MM.1S (cell line): ENCODE results near the gene LURAP1L.

Experiments
- DNase-seq: peaks from one replicate; pipeline ENCODE4 v3.0.0-alpha.2; 2015
- H2AFZ ChIP-seq: fragments of 300-600 bp; sonication (generic); 2 replicates; pipeline ENCODE4 v1.6.0; 2016; ENCODE audit warnings: antibody characterized with exemption, low read length
- H3F3A ChIP-seq: fragments of 300-600 bp; sonication (generic); 2 replicates; pipeline ENCODE4 v1.6.1; 2016; ENCODE audit warnings: mild to moderate bottlenecking, antibody characterized with exemption, low read length, moderate library complexity, mixed read lengths; ENCODE audit not compliant: insufficient read depth
- H3K27ac ChIP-seq: fragments of 300-600 bp; sonication (generic); 2 replicates; pipeline ENCODE4 v1.5.1; 2016; ENCODE audit warnings: mild to moderate bottlenecking, low read length
- H3K27me3 ChIP-seq: fragments of 300-600 bp; sonication (generic); replicated peaks from 2 replicates; pipeline ENCODE4 v1.6.0; 2016; ENCODE audit warnings: low read length; ENCODE audit not compliant: insufficient read depth
- H3K36me3 ChIP-seq: fragments of 300-600 bp; sonication (generic); replicated peaks from 2 replicates; pipeline ENCODE4 v1.6.1; 2016; ENCODE audit warnings: mild to moderate bottlenecking, low read length, mixed read lengths; ENCODE audit not compliant: insufficient read depth
- H3K4me1 ChIP-seq: fragments of 300-600 bp; sonication (generic); 2 replicates; pipeline ENCODE4 v1.6.1; 2016; ENCODE audit warnings: low read length, mixed read lengths
- H3K4me2 ChIP-seq: fragments of 300-600 bp; sonication (generic); 2 replicates; pipeline ENCODE4 v1.6.0; 2016; ENCODE audit warnings: low read depth, low read length
- H3K4me3 ChIP-seq: fragments of 300-600 bp; sonication (generic); 2 replicates; pipeline ENCODE4 v1.5.1; 2016; ENCODE audit warnings: low read length, mixed read lengths
- H3K79me2 ChIP-seq: fragments of 300-600 bp; sonication (generic); 2 replicates; pipeline ENCODE4 v1.6.1; 2016; ENCODE audit warnings: mixed run types, low read length, mixed read lengths
- H3K9ac ChIP-seq: fragments of 300-600 bp; sonication (generic); 2 replicates; pipeline ENCODE4 v1.6.1; 2016; ENCODE audit warnings: low read length, mixed read lengths
- H3K9me2 ChIP-seq: fragments of 300-600 bp; sonication (generic); replicated peaks from 2 replicates; pipeline ENCODE4 v1.6.1; 2016; ENCODE audit warnings: mild to moderate bottlenecking, low read length, mixed read lengths; ENCODE audit not compliant: insufficient read depth
- H3K9me3 ChIP-seq: fragments of 300-600 bp; sonication (generic); replicated peaks from 2 replicates; pipeline ENCODE4 v1.6.1; 2016; ENCODE audit warnings: mild to moderate bottlenecking, low read length, mixed read lengths; ENCODE audit not compliant: insufficient read depth
- H4K20me1 ChIP-seq: fragments of 300-600 bp; sonication (generic); 2 replicates; pipeline ENCODE4 v1.6.1; 2016; ENCODE audit warnings: mild to moderate bottlenecking, low read length, moderate library complexity, mixed read lengths; ENCODE audit not compliant: insufficient read depth
- CTCF ChIP-seq: fragments of 300-600 bp; sonication (generic); IDR thresholded peaks from 2 replicates; pipeline ENCODE4 v1.5.1; 2016; ENCODE audit warnings: antibody characterized with exemption, low read length, mixed read lengths
- EZH2 ChIP-seq: fragments of 300-600 bp; sonication (generic); optimal IDR thresholded peaks from 2 replicates; pipeline ENCODE3; 2017; ENCODE audit warnings: low read depth, mild to moderate bottlenecking, antibody characterized with exemption, low read length, mixed read lengths
- EZH2phosphoT487 ChIP-seq: fragments of 300-600 bp; sonication (generic); IDR thresholded peaks from 2 replicates; pipeline ENCODE4 v1.6.1; 2018; ENCODE audit warnings: antibody characterized with exemption, low read length

LURAP1L gene

GRCh38 chr9:12785941-12786340, 11.1 kb downstream of the LURAP1L start:
- DNase-seq = no peak
- Histone ChIP-seq H2AFZ (no peak overlapping the region), H3K79me2 (peaks cover 26% of the 10 kb centered on the region), H3K9ac (no peak overlapping the region), H3K4me1 (peaks cover 26% of the 10 kb centered on the region), H3K36me3 (no peaks in the 10 kb centered on the region), H3K9me2 (no peaks in the 10 kb centered on the region), H4K20me1 (no peaks in the 10 kb centered on the region), H3K27ac (no peak overlapping the region), H3F3A (peaks cover 17% of the 10 kb centered on the region), H3K4me2 (no peak overlapping the region), H3K4me3 (no peak overlapping the region), H3K27me3 (no peaks in the 10 kb centered on the region), H3K9me3 (no peaks in the 10 kb centered on the region)
- no peak for TF ChIP-seq EZH2phosphoT487
- no peak for TF ChIP-seq CTCF
- no peak for TF ChIP-seq EZH2

- TF ChIP-seq EZH2phosphoT487 (no peak), EZH2 (no peak), CTCF (no peak)
- Histone ChIP-seq H3K27me3 (no peaks in the 10 kb centered on the region), H3F3A (peaks cover 6% of the 10 kb centered on the region; the same call in 1 of the 2 replicates), H3K4me2 (no peak overlapping the region), H3K9me3 (no peaks in the 10 kb centered on the region), H3K79me2 (peaks cover 7% of the 10 kb centered on the region), H4K20me1 (no peaks in the 10 kb centered on the region), H3K36me3 (no peaks in the 10 kb centered on the region), H3K4me3 (no peak overlapping the region), H3K9ac (no peak overlapping the region), H2AFZ (no peak overlapping the region), H3K9me2 (no peaks in the 10 kb centered on the region), H3K4me1 (peaks cover 8% of the 10 kb centered on the region), H3K27ac (no peak overlapping the region)
- DNase-seq = no peak
Observed at GRCh38 chr9:12790001-12790400, 15.2 kb downstream of the LURAP1L start.

GRCh38 chr9:12790883-12791282, 16.1 kb downstream of the LURAP1L start:
- no peak overlapping the region for H3K4me3 ChIP-seq
- no peaks in the 10 kb centered on the region for H3K27me3 ChIP-seq
- H3K4me1 ChIP-seq = no peaks in the 10 kb centered on the region
- no peak overlapping the region for H3K4me2 ChIP-seq
- H3K9me3 ChIP-seq = no peaks in the 10 kb centered on the region
- H3K27ac ChIP-seq = no peak overlapping the region
- H3K9ac ChIP-seq = no peak overlapping the region
- no peak overlapping the region for H2AFZ ChIP-seq
- no peak for DNase-seq
- no peaks in the 10 kb centered on the region for H3K36me3 ChIP-seq
- TF ChIP-seq EZH2 = no peak
- no peaks in the 10 kb centered on the region for H4K20me1 ChIP-seq
- H3K9me2 ChIP-seq = no peaks in the 10 kb centered on the region
- no peaks in the 10 kb centered on the region; the same call in 1 of the 2 replicates for H3K79me2 ChIP-seq
- no peaks in the 10 kb centered on the region for H3F3A ChIP-seq

- Histone ChIP-seq H3K4me1 (no peaks in the 10 kb centered on the region), H3K79me2 (no peaks in the 10 kb centered on the region), H3K9ac (no peak overlapping the region), H3K9me2 (no peaks in the 10 kb centered on the region), H3K27me3 (no peaks in the 10 kb centered on the region), H3K36me3 (no peaks in the 10 kb centered on the region), H2AFZ (no peak overlapping the region), H3F3A (no peaks in the 10 kb centered on the region; the same call in 1 of the 2 replicates), H3K27ac (no peak overlapping the region), H3K4me2 (no peak overlapping the region), H3K4me3 (no peak overlapping the region), H3K9me3 (no peaks in the 10 kb centered on the region), H4K20me1 (no peaks in the 10 kb centered on the region)
- TF ChIP-seq CTCF = no peak
- no peak for TF ChIP-seq EZH2
- no peak for TF ChIP-seq EZH2phosphoT487
- no peak for DNase-seq
Observed at GRCh38 chr9:12794101-12794799, 19.4 kb downstream of the LURAP1L start.
